Right lobe of liver (tissue), 4 donors: ENCODE measurements around the gene RIC1.

Experiments
- CTCF ChIP-seq, 4 donors: fragments of 200-600 bp in 3 of 4; fragments of 450-650 bp in 1 of 4; IDR thresholded peaks; one replicate each; pipeline versions ENCODE4 v1.5.1 to v1.8.0; 2016 to 2022; ENCODE audit warnings: antibody characterized with exemption in 4 of 4, mild to moderate bottlenecking in 2 of 4
- POLR2A ChIP-seq: fragments of 450-650 bp; IDR thresholded peaks from one replicate; pipeline ENCODE4 v1.6.1; 2017; ENCODE audit warnings: antibody characterized with exemption, mild to moderate bottlenecking
- donor health status: DM: no; HTN: no; CAD: no.
- donor health status: DM: no; HTN: no; CAD: no.
- donor health status: DM: no; HTN: yes; CAD: no.

GRCh38 chr9:5756633-5757032, 127.7 kb downstream of the RIC1 start:
- TF ChIP-seq POLR2A (no peak), CTCF (IDR thresholded peaks at IDR 0.05) (no peak)
